GOT3 (cell line): ENCODE results near the gene FBXO24.

Experiments used
- DNase-seq: peaks from one replicate; lab custom pipeline; 2025; ENCODE audit warnings: mixed read lengths; lab: John Stamatoyannopoulos, UW

FBXO24 gene

DNA sequence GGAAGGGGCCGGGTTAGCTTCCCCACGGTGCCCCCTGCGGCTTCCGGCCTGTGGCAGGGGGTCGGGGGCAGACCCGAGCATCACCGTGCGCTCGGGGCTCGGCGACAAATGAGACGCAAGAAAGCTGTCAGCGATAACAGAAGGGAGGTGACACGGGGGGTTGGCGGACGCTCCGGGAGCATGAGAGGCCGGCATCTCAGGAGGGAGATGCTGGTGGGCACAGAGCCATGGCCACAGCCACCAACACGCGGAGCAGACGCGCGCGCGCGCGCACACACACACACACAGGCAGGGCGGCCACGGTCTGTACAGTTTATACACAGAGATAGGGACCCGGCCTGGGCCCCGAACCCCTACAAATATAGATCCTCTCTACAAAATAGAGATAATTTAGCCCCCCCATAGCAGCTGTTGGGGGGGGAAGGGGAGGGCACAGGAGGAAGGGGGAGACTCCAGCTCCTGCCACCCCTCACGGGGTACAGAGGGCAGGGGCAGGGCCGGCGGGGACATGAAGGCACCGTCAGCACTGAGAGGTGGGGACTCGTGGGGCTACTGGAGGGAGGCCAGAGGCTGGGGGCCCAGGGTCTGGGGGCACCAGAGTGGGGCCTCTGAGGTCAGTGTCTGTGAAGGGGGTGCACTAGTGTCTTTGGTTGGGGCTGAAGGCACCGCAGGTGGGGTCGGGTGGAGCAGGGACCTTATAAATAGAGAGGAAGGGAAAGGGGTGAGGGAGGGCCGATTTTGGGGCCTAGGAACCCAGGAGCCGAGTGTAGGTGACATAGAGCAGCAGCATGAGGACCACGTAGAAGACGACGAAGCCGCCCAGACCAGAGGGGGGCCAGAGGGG is 11.5 kb upstream of the FBXO24 start:
- DNase-seq = no peak

DNA sequence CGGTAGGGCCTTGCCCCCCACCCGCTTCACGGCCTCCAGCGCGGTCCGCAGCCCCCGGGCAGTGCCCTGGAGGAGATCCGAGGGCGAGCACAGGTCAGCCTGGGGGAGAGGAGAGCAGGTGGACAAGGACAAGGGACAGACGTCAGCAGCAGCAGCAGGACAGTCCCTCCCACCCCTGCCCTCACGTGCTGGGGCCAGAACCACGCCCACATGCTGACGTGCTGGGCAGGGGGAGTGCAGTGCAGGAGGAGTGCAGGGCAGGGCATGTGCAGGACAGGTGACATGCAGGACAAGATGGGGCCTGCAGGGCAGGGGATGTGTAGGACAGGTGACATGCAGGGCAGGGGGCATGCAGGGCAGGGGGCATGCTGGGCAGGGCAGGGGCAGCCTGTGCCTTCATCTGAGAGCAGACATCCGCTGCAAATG is 10.9 kb upstream of the FBXO24 start:
- no peak for DNase-seq

DNA sequence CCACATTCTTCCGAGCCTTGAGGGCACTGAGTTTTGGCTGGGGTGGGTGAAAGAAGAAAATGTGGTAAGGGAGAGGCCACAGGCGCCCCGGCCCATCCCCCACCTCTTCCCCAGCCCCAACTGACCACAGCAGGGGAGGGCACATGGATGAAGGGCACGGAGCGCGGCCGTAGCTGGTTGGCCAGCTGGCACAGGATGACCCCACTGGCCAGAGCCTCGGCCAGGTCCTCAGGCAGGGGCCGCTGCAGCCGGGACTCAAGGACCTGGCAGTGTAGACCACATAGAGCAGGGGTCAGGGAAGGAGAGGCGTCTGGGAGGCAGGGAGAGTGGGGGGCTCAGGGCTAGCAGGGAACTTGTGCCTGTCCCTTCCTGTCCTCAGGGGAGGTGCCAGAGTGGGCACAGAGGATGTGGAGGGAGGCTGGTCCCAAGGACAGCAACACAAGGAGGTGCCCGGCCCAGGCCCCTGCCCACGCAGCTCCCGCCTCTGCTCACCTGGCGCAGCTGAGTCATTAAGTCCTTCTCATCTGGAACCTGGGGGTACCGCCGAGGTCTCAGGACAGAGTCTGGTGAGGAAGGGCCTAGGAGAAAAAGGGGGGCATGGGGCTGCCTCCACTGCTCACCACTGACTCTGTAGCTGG is 10.3 kb upstream of the FBXO24 start:
- DNase-seq = no peak

DNA sequence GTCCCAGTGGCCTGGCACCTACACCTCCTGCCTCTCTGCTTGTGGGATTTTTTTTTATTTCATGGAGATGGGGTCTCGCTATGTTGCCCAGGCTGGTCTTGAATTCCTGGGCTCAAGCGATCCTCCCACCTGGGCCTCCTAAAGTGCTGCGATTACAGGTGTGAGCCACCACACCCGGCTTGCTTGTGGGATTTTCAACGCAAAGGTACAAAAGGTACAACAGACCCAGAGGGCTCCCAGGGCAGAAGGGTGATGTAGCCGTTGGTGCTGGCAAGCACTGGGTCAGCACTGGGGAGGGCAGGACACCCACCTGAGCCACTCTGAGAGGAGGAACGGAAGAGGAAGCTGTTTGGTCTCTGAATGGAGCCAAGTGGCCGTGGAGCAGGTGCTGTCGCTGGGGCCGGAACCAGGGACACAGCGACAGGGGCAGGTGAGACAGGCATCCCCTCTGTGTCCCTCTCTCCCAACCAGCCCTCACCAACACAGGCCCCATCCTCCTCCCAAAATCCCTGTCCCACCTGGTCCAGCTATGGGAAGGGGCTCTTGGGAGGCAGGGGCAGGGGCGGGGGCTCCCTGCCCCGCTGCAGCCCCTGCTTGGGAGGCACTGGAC is 9.6 kb upstream of the FBXO24 start:
- DNase-seq = no peak

DNA sequence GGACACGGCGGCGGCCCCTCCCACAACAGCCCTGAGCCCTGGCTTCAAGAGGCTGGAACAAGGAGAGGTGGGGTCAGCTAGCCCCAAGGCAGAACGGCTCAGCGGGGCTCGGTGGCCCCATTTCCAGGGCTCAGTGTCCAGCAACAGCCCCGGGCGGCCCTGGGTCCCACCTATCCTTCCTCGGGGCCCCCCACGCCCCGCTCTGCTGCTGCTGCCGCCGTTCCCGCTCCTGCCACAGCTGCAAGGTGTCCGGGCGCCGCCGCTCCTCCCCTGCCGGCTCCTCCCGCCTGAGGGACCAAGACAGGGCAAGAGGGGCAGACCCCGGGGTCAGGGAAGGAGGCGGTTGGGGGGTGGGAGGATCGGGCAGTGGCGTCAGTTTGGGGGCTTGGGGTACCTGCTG is 9.0 kb upstream of the FBXO24 start:
- no peak for DNase-seq

DNA sequence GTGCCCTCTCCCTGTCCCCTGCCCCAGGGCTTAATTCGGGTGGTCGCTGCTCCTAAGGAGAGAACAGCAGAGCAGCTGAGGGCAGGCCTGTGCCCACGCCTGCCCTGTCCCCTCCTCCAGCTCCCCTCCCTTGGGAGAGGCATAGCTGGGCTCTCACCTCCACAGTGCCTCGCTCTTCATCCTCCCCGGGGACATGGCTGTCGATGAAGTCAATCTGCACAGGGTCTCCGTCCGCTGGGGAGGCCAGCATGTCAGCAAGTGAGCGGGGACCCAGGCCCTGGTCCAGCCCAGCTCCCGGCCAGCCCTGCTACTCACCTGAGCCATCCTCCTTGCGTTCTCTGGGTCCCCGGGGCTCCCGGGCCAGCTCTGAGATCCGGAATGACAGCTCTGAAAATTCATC is 8.6 kb upstream of the FBXO24 start:
- no peak for DNase-seq

DNA sequence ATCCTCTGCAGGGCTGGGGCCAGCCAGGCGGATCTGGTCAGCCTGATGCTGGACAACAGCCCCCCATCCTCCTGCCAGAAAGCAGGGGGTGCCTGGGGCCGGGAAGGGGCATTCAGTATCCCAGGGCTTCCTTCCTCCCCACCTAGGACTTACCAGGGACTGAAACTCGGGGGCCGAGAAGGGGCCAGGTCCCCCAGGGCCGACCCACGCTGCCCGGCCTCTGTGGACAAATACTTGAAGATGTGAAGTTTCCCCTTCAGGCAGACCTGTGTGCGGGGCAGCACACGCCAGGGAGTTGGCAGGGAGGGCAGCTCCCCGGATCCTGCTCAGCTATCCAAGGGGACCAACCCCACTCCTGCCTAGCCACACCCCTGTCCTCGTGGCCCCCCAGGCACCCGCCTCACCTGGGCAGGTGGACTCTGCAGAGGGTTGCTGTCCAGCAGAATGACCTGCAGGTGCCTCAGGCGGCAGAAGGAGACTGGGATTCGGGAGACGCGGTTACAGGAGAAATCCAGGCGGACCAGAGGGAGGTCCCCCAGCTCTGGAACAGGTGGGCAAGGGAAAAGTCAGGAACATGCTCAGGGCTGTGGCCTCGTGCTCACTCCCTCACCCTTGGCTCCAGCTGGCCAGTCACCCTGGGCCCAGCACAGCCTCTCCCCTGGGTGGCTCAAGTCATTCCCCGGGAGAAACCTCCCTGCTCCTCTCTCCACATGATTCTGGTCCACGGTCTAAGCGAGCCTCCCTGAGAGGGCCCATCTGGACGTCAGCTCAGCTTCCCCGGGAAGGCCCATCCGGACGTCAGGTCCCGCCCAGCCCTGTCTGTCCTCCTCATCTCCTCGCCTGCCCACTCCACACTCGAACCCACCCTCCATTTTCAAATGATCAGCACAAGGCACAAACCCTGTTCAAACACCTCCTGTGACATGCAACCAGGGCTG is 7.6 kb upstream of the FBXO24 start:
- DNase-seq = no peak

DNA sequence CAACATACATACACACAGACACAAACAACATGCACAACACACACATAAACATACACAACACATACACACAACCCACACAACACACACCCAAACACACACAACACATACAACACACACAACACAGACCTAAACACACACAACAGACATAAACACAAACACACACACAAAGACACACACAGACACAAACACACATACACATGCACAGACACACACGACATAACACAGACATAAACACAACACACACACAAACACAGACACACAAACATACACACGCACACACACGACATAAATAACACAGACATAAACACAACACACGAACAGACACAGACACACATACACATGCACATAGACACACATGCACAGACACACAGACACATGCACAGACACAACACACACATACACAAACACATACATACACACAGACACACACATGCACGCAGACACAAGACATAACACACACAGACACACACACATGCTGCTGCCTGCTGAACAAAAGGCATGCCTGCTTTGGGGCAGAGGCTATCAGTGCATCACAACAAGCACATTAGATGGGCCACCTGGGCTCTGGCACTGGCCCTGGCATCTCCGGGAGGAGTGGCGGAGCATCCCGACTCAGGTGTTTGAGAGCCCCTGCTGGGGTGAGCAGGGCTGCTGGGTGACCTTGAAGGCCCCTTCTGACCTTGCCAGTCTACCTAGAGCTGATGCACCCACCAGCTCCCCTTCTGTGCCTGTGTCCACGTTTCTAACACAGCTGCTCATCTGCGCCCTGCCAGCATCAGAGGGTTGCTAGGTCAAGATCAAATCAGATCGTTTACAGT is 5.5 kb upstream of the FBXO24 start:
- DNase-seq = no peak

DNA sequence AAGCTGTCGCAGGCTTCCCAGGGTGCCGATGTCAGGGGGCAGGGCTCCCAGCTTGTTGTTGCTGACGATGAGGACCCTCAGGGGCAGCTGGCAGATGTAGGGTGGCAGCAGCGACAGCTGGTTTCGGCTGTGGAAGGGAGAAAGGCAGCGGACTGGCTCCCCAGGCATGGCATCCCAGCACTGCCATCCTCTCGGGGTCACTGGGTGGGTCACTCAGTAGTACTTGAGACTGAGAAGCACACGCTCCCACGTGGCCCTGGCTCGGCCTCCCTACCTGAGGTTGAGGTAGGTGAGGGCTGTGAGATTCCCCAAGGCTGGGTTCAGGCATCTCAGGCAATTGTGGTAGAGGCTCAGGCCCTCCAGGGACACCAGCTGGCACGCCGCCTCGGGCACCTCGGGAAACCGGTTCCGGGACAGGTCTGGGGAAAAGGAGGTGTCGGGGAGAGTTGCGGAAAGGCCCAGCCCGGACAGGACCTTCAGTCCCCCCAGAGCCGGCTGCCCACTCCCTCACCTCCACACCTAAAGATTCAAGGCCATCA is 4.0 kb upstream of the FBXO24 start:
- DNase-seq = no peak

DNA sequence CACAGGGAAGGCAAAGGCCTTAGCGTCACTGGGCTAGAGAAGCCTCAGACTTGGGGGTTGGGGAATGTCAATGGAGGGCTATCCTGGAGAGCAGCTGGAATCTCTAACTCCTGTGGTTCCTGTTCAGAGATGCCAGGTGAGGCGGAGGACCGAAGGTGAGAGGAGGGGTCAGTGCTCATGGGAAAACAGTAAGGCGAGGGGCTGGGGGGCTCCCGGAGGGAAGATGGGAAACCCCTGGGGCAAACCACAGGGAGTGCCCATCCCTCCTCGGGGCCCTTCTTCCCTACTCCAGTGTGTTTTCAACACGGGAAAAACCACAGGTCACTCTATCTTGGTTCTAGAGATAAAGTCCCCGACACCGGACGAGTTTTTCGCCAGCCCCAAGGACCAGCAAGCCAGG is 3.5 kb upstream of the FBXO24 start:
- DNase-seq = no peak

DNA sequence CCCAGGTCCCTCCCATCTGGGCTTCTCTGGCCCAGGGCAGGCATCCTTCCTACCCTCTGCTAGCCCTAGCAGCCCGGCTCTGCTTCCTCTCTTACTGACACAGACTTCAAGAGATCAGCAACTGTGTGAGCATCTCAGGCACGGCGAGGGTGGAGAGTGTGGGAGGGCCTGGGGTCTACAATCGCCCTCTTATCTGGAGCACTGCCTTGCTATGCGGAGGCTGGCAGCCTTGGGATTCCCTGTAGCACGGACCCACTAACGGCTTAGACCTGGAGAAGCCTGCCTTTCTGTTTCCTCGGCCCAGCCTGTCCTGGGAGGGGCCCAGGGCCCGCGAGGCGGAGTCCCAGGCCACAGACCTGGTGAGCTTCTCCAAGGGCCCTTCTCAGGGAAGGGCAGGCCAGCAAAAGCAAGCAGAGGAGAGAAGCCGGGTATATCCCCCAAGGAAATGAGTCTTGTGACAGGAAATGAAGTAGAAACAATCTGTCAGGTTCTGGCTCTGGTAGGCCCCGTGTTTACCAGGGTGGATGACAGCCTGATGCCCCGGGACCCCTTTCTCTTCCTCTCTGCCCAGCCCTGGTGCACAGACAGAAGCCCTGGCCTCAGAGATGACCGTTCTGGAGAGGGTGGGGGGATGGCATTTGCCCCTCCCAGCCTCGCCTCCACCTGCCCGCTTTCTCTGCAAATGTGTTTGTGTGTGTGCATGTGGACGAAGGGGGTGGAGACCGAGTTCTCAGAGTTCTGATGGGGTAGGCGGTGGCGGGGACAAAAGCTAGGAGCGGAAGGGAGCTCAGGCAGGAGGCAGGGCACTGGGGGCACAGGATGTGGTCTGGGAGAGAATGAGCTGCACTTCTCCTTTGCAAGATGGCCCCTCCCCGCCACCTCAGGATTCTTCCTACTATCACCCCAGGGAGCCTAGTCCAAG is 2.7 kb upstream of the FBXO24 start:
- no peak for DNase-seq

DNA sequence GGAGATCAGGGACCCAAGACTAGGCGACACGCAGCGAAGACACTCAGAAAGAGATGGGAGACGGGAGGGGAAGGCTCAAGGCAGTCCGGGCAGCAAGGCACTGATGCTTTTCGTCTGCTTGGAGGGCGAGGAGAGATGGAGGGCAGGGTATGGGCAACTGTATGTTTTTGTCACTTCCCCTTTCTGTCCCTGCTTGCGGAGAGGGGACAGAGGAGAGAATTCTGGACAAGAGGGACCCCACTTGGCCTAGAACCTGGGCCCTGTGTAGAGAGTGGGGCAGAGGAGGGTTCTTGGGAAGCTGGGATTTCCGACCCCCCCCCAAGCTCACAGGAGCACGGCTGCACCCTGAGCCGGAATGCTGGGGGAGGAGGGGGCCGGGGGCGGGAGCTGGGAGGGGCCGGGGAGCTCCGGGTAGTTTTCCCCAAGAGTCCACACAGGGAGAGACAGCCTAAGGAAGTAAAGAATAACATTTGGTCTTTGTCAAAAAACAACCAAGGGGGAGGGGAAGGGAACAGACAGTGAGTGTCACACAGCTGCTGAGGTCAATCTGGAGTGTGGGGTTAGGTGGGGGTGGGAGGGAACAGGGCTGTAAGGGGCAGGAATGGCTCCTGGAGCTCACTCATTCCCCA is 2.0 kb upstream of the FBXO24 start:
- DNase-seq = no peak

DNA sequence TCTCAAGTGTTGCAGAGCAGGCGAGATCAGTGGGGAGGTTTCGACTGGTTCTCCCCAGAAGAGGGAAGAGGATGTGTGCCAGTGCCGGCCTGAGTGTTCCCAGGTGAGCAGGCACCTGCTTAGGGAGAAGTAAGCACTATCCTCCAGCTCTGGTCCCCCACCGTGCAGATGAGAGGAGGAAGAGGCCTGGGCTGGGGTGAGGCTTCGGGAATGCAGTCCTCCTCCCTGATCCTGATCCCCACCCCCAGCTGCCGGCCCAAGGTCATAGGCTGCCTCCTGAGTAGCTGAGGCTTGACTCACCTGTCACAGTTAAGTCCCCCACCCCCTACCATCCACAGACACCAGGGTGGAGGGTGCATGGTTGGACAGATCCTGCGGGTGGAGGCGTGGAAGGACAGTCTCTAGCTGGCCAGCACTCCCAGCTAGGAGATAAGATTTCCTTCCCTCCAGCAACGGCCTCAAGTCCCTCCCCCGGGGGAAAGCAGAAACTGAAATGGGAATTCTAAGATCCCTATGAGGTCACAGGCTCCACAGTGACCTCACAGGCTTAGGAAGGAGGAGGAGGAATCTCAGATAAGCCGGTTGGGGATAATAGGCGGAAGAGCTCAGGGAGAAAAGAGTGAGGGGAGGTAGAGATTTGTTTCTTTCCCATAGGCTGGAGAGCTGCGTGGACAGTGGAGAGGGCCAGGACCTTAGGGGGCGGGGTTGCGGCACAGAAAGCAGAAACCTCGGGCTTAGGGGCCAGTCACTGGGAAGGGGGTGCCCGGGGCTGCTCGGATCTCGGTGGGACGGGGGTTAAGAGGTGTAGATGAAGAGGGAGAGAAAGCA is 1.2 kb upstream of the FBXO24 start:
- DNase-seq = no peak

DNA sequence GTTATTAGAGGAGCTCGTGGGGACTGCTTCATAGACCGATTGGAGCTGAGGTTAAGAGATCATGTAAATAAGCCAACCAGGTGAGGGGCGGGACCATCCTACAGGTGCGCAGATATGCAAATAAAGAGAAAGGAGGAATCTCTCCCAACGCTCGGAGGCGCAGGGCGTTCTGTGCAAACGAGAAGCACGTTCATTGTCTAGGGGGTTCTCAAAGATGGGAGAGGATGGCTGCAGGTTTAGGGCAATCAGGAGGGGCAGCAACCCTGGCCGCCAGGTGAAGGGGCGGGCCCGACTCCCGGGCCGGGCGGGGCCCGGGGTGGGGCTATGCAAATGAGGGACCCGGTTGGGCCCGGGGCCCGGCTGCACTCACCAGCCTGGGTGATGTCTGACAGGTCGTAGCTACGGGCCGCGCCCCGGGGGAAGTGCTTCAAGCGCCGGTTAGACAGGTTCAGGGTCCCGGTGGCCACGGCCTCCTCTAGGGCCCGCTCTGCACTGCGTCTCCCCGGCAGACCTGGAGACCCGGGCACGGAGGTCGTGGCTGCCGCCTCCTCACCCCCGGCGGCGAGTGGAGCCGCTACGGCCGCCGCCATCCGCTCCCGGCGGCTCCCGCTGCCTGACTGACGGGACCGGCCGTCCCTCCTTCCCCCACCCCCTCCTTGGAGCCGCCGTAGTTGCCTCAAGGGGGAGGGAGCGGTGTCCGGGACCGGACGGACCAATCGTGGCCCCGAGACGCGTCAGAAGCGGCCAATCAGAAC is 440 bp upstream of the FBXO24 start, which contains the start of gene LRCH4:
TSS of gene LRCH4 (minus strand) at position 619 of the 755 bp plus-strand sequence. CDS start at position 590, 29 bp downstream.
- DNase-seq = peak; percentile 54

DNA sequence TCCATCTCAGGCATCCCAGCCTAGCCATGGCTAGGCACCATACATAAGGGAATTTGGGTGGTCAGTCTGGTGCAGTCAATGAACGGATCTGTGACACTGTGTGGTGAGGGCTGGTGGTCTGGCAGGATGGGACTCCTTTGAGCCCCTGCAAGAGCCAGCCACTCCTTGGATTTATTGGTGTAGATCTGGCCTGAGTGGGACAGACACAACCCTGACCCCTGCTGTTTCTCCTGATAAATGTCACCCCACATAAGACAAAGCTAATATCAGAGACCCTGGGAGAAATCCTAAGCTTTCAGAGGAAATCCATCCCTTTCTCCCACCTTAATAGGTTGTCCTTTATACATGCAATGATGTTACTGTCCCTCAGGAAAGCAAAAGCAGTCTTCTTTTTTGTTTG is 2.3 kb downstream of the FBXO24 start:
- no peak for DNase-seq

DNA sequence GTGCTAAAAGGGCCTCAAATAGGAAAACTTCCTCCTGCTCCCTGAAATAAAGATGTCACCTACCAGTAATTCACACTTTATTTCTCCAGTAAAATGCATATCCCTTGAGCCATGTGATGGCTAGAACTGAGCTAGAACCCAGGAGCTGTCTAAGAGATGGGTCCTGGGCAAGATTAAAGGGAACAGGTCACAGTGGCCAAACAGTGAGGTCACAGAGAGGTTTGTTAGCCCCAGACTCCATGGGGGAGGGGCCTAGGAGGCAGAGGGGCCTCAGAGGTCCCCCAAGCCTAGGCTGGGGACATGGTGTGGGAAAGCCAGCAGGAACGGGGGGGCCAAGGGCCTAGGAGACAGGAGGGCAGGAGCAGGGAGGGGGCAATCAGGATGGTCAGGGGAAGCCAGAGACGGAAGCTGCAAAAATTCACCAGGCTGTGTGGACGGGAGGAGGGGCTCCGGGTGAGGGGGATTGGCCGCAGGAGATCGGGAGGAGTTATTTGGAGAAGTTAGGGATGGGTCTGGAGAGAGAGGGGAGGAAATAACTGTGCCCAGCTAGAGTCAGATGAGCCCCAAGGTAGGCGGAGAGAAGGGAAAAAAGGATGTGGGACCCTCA is 3.3 kb downstream of the FBXO24 start:
- DNase-seq = no peak

DNA sequence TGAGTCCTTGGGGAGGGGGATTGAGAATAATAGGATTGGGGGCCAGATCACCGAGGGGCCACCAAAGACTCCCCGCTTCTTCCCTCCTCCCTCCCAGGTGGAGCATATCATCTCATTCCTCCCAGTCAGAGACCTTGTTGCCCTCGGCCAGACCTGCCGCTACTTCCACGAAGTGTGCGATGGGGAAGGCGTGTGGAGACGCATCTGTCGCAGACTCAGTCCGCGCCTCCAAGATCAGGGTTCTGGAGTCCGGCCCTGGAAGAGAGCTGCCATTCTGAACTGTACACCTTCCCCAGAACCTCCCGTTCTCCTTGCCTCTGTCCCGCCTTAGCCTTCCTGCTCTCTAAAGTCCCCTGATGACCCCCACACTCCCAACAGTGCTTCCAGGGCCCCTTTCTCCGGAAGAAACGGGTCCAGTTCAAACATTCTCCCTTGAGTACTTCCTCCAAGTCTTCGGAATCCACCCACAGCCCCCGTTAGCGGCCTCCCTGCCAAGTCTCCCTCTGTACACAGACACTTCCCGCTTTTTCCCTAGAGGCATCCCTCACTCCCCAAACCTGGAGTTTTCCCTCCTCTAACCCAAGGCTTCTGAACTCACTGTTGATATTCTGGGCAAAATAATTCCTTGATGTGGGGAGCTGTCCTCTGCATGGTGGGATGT is 4.1 kb downstream of the FBXO24 start:
- no peak for DNase-seq
